ENCODE data around the gene SARNP.
A peak's percentile ranks its signal among the peaks of the same experiment; 100 is the strongest.
"Not testable (repeated sequence)": the region's sequence is repeated elsewhere in the genome, so short reads cannot be mapped to it uniquely, and the experiment has no call there.

SARNP gene

GRCh38 chr12:55839345-55840140, 22.0 kb upstream of the SARNP start:
- H3K4me3 ChIP-seq (ENCODE audit: low read depth, low read length), result no peak overlapping the region

- H3K4me3 ChIP-seq (ENCODE audit: low read depth, low read length), result no peak overlapping the region
Measured at GRCh38 chr12:55838361-55838760, 20.8 kb upstream of the SARNP start.

- not testable (repeated sequence) for H3K4me3 ChIP-seq (ENCODE audit: low read depth, low read length)
Measured at GRCh38 chr12:55834400-55834799, 16.9 kb upstream of the SARNP start.

- no peak overlapping the region for H3K4me3 ChIP-seq (ENCODE audit: low read depth, low read length)
Measured at GRCh38 chr12:55833056-55833455, 15.5 kb upstream of the SARNP start.

- peak overlapping the region; percentile 94 for H3K4me3 ChIP-seq (ENCODE audit: low read depth, low read length)
Measured at GRCh38 chr12:55831447-55831815, 13.9 kb upstream of the SARNP start.

GRCh38 chr12:55830601-55831446, 13.3 kb upstream of the SARNP start:
- H3K4me3 ChIP-seq (ENCODE audit: low read depth, low read length), result peak overlapping the region; percentile 94

GRCh38 chr12:55829967-55830600, 12.6 kb upstream of the SARNP start:
- H3K4me3 ChIP-seq (ENCODE audit: low read depth, low read length), result peak overlapping the region; percentile 94

- H3K4me3 ChIP-seq (ENCODE audit: low read depth, low read length), result no peak overlapping the region
Measured at GRCh38 chr12:55828357-55828756, 10.8 kb upstream of the SARNP start.

- no peak overlapping the region for H3K4me3 ChIP-seq (ENCODE audit: low read depth, low read length)
Measured at GRCh38 chr12:55827806-55828205, 10.3 kb upstream of the SARNP start.

GRCh38 chr12:55824726-55825125, 7.2 kb upstream of the SARNP start:
- no peak overlapping the region for H3K4me3 ChIP-seq (ENCODE audit: low read depth, low read length)

GRCh38 chr12:55823419-55823818, 5.9 kb upstream of the SARNP start:
- no peak overlapping the region for H3K4me3 ChIP-seq (ENCODE audit: low read depth, low read length)

- no peak overlapping the region for H3K4me3 ChIP-seq (ENCODE audit: low read depth, low read length)
Measured at GRCh38 chr12:55822228-55822627, 4.7 kb upstream of the SARNP start.

- H3K4me3 ChIP-seq (ENCODE audit: low read depth, low read length), result no peak overlapping the region
Measured at GRCh38 chr12:55820679-55821078, 3.2 kb upstream of the SARNP start.

GRCh38 chr12:55818886-55819285, 1.4 kb upstream of the SARNP start:
- no peak overlapping the region for H3K4me3 ChIP-seq (ENCODE audit: low read depth, low read length)

GRCh38 chr12:55818140-55818728, 710 bp upstream of the SARNP start:
- peak overlapping the region; percentile 100 for H3K4me3 ChIP-seq (ENCODE audit: low read depth, low read length)

- H3K4me3 ChIP-seq (ENCODE audit: low read depth, low read length), result peak overlapping the region; percentile 100
Measured at GRCh38 chr12:55816881-55817344, 611 bp downstream of the SARNP start.

GRCh38 chr12:55815473-55815872, 2.1 kb downstream of the SARNP start:
- no peak overlapping the region for H3K4me3 ChIP-seq (ENCODE audit: low read depth, low read length)

- no peak overlapping the region for H3K4me3 ChIP-seq (ENCODE audit: low read depth, low read length)
Measured at GRCh38 chr12:55814257-55814656, 3.3 kb downstream of the SARNP start.

- H3K4me3 ChIP-seq (ENCODE audit: low read depth, low read length), result no peak overlapping the region
Measured at GRCh38 chr12:55812088-55812487, 5.4 kb downstream of the SARNP start.

- no peak overlapping the region for H3K4me3 ChIP-seq (ENCODE audit: low read depth, low read length)
Measured at GRCh38 chr12:55809274-55809673, 8.2 kb downstream of the SARNP start.

GRCh38 chr12:55806982-55807381, 10.5 kb downstream of the SARNP start:
- H3K4me3 ChIP-seq (ENCODE audit: low read depth, low read length), result no peak overlapping the region

All from iPS-11a (cell line).